OCI-LY3 (cell line): ENCODE measurements around the gene NOXO1.

ENCODE experiments used
- H2AFZ ChIP-seq: fragments of 200-600, 300-600 bp; shearing (Covaris generic); 2 replicates; pipeline ENCODE4 v1.6.0; 2014; ENCODE audit warnings: antibody characterized with exemption, low read depth, low read length
- H3K27ac ChIP-seq: fragments of 200-600, 300-600 bp; sonication (generic); 2 replicates; pipeline ENCODE4 v1.5.1; 2014; ENCODE audit warnings: mild to moderate bottlenecking, low read length, moderate library complexity, mixed read lengths
- H3K27me3 ChIP-seq: fragments of 200-600, 300-600 bp; sonication (generic); 2 replicates; pipeline ENCODE4 v1.6.1; 2014; ENCODE audit warnings: low read depth, low read length, mixed read lengths
- H3K36me3 ChIP-seq: fragments of 200-600, 300-600 bp; sonication (generic); replicated peaks from 2 replicates; pipeline ENCODE3; 2014; ENCODE audit warnings: low read depth, low read length, mixed read lengths
- H3K4me1 ChIP-seq: fragments of 300-600, 200-600 bp; sonication (generic); 2 replicates; pipeline ENCODE4 v1.6.1; 2014; ENCODE audit warnings: low read length, mixed read lengths
- H3K4me2 ChIP-seq: fragments of 200-600, 300-600 bp; sonication (generic); 2 replicates; pipeline ENCODE4 v1.6.1; 2014; ENCODE audit warnings: low read length, mixed read lengths
- H3K4me3 ChIP-seq: fragments of 300-600, 200-600 bp; sonication (generic); 2 replicates; pipeline ENCODE4 v1.5.1; 2014; ENCODE audit warnings: antibody characterized with exemption, mild to moderate bottlenecking, low read length, moderate library complexity
- H3K79me2 ChIP-seq: fragments of 300-600, 200-600 bp; shearing (Covaris generic); 2 replicates; pipeline ENCODE4 v1.6.1; 2014; ENCODE audit warnings: mild to moderate bottlenecking, low read length, mixed read lengths
- H3K9ac ChIP-seq: fragments of 300-600, 200-600 bp; shearing (Covaris generic); 2 replicates; pipeline ENCODE4 v1.6.0; 2014; ENCODE audit warnings: mild to moderate bottlenecking, low read length, moderate library complexity
- H3K9me3 ChIP-seq: fragments of 200-600, 300-600 bp; shearing (Covaris generic); 2 replicates; pipeline ENCODE4 v1.6.1; 2014; ENCODE audit warnings: low read length, mixed read lengths; ENCODE audit not compliant: insufficient read depth
- H4K20me1 ChIP-seq: fragments of 200-600, 300-600 bp; sonication (generic); 2 replicates; pipeline ENCODE4 v1.6.1; 2016; ENCODE audit warnings: low read length, mixed read lengths; ENCODE audit not compliant: insufficient read depth
- CTCF ChIP-seq: fragments of 200-600, 300-600 bp; sonication (generic); IDR thresholded peaks from 2 replicates; pipeline ENCODE4 v1.5.1; 2014; ENCODE audit warnings: antibody characterized with exemption, low read length, low read depth
- EZH2phosphoT487 ChIP-seq: fragments of 200-600 bp; shearing (Covaris generic); IDR thresholded peaks from 2 replicates; pipeline ENCODE4 v1.6.1; 2018; ENCODE audit warnings: antibody characterized with exemption, mixed run types, low read depth

Gene NOXO1

DNA sequence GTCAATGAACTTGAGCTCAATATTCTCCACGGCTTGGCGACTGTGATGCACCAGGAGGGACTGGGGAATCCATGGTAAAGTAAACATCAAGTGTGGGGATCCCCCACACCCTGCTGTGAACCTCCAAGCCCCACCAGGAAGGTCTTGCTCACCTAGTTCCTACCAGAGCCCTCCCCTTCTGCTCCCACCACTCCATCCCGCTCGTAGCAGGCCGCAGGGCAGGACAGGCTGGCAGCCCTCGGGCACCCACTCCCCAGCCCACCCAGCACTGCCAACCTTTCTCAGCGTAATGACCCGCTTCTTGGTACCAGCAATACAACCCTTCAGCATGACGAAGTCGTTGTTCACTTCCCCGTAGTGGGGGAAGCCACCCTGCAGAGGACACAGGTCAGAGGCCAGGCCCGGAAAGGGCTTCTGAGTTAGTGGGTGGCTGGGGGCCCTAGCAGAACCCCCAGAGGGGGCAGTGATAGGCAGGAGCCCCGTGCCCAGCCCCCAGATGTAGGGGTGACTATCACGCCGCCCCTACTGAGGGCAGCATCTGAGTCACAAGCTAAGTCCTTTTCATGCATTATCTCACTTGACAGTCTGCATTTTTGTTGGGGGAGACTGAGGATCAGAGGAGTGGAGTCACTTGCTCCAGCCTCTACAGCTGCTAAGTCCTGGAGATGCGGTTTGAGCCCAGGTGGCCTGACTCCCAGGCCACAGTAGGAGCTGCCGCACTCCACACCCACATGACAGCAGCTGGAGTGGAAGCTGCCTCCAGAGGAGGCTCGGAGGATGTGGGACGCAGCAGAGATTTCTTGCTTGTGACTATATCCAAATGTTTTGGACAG is 35.5 kb downstream of the NOXO1 start:
- Histone ChIP-seq H3K9me3 (no peaks in the 10 kb centered on the region), H2AFZ (no peak overlapping the region), H3K4me2 (no peak overlapping the region), H3K27ac (no peak overlapping the region), H3K79me2 (peaks cover 19% of the 10 kb centered on the region), H3K9ac (no peak overlapping the region), H4K20me1 (peaks cover 9% of the 10 kb centered on the region), H3K36me3 (peaks cover 5% of the 10 kb centered on the region), H3K4me3 (no peak overlapping the region), H3K4me1 (peaks cover 21% of the 10 kb centered on the region), H3K27me3 (no peaks in the 10 kb centered on the region)
- TF ChIP-seq EZH2phosphoT487: no peak
- TF ChIP-seq CTCF: no peak

DNA sequence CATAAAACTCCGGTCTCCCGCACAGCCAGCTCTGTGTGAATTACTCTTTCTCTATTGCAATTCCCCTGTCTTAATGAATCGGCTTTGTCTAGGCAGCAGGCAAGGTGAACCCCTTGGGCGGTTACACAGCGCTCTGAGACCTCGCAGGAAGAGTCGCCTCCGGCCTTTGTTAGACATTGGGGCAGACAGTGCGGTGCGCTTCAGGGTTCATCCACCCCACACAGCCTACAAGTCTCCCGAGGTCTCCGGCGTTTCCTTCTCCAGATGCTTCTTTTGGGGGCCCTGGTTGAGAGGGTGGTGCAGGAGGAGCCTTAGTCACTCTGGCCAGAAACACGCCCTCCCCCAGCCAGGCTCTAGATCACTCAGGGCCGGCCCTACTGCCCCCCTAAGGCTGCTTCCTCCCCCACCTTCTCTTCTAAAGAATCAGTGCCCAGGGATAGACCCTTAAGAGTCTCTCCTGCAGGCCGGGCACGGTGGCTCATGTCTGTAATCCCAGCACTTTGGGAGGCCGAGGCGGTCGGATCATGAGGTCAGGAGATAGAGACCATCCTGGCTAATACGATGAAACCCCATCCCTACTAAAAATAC is 36.6 kb downstream of the NOXO1 start:
- no peaks in the 10 kb centered on the region for H3K27me3 ChIP-seq

GRCh38 chr16:1942810-1943726 is 38.2 kb downstream of the NOXO1 start, which contains the start of gene MSRB1:
TSS of gene MSRB1 (minus strand) at chr16:1943199. CDS start at chr16:1943156, 43 bp downstream.
- peak within 1 kb of the TSS; percentile 55; the same call in 1 of the 2 replicates for H2AFZ ChIP-seq
- no peak for TF ChIP-seq EZH2phosphoT487
- TF ChIP-seq CTCF: no peak
- peaks cover 15% of the 10 kb centered on the region for H4K20me1 ChIP-seq
- H3K4me2 ChIP-seq: peak within 1 kb of the TSS; percentile 90
- H3K36me3 ChIP-seq: peaks cover 22% of the 10 kb centered on the region
- peak within 1 kb of the TSS; percentile 88 for H3K4me3 ChIP-seq
- H3K9ac ChIP-seq: peak within 1 kb of the TSS; percentile 86
- peak within 1 kb of the TSS; percentile 77 for H3K27ac ChIP-seq
- H3K27me3 ChIP-seq: no peaks in the 10 kb centered on the region
- peaks cover 19% of the 10 kb centered on the region for H3K79me2 ChIP-seq
- H3K4me1 ChIP-seq: peaks cover 27% of the 10 kb centered on the region
- no peaks in the 10 kb centered on the region for H3K9me3 ChIP-seq

More for the DNA sequence above, 36.6 kb downstream of the NOXO1 start:
- Histone ChIP-seq H3K4me3 (no peak overlapping the region), H3K4me1 (peaks cover 27% of the 10 kb centered on the region), H2AFZ (no peak overlapping the region), H4K20me1 (peaks cover 15% of the 10 kb centered on the region), H3K4me2 (no peak overlapping the region), H3K9me3 (no peaks in the 10 kb centered on the region), H3K79me2 (peaks cover 19% of the 10 kb centered on the region), H3K9ac (no peak overlapping the region), H3K36me3 (peaks cover 10% of the 10 kb centered on the region), H3K27ac (no peak overlapping the region)
- no peak for TF ChIP-seq EZH2phosphoT487
- no peak for TF ChIP-seq CTCF
